Fibroblast of skin of left quadriceps (primary cell): Measurements from ENCODE around the gene GTF3C2.
"Not testable (repeated sequence)": the region's sequence is repeated elsewhere in the genome, so short reads cannot be mapped to it uniquely, and the experiment has no call there.

Source experiments
- DNase-seq, 2 experiments: peaks; one replicate each; pipeline ENCODE4 v3.0.0-alpha.2; 2013; ENCODE audit warnings: low read depth in 2 of 2

Gene GTF3C2

DNA sequence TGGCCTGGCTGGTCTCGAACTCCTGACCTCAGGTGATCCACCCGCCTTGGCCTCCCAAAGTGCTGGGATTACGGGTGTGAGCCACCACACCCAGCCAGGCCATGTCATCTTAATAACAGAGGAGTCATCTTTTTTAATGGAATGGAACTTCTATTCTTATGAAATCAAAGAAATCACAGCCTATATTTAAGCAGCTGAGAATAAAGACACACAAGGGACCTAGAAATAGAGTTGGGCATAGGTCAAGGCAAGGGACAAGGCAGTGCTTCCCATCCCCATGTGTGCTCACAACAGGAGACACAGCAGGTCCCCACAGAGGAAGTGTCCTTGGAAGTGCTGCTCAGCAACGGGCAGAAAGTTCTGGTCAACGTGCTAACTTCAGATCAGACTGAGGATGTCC, 17.0 kb upstream of the GTF3C2 start:
- no peak for DNase-seq

DNA sequence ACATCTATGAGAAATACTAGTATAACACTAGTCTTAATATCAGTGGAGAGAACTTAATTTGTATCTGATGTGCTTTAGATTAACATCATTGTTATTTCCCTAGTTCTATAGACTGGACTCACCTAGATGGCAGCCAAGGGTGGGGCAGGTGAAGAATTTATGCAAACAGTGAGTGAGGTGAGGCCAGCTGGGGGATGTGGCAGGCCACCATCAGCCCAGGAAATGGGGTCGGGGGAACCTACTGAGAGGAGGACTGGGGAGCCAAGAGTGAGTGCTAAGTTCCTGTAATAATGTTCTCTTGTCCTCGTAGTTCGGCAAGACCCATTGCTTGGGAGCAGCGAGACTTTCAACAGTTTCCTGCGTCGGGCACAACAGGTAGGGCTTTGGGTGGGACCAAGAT, 16.4 kb upstream of the GTF3C2 start:
- DNase-seq: no peak

DNA sequence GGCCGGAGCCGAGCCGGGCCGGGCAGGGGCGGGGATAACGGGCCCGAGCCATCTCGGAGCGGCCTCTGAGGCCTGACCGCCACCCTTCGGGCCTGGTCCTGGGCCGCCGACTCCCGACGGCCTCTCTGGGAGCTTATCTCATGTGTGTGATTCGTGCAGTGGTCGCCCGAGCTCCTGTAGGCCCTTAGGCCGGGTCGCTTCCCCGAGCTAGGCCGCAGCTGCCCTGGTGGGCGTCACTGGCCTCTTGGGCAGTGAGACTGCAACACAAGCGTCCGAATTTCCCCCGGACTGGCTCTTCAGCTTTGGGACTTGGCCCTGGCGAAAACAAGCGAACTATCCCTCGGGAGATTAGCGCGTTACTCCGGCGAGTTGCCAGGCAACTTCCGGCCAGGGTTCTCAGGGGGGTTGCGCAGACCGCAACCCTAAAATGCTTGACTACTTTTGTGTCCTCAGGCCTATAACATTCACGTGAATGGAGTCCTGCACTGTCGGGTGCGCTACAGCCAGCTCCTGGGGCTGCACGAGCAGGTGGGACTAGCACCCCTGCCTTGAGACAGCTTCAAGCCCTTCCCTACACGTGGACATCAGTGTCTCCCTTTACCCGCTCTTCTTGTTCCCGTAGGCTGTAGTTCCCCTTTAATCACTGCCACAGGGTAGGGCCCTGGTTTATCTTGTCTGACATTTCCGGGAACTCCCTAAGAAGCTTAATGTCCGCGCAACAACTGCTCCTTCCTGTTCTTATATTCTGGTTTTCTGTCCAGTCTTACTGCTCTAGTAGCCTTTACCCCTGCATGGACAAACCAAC, 14.5 kb upstream of the GTF3C2 start:
- DNase-seq: no peak

DNA sequence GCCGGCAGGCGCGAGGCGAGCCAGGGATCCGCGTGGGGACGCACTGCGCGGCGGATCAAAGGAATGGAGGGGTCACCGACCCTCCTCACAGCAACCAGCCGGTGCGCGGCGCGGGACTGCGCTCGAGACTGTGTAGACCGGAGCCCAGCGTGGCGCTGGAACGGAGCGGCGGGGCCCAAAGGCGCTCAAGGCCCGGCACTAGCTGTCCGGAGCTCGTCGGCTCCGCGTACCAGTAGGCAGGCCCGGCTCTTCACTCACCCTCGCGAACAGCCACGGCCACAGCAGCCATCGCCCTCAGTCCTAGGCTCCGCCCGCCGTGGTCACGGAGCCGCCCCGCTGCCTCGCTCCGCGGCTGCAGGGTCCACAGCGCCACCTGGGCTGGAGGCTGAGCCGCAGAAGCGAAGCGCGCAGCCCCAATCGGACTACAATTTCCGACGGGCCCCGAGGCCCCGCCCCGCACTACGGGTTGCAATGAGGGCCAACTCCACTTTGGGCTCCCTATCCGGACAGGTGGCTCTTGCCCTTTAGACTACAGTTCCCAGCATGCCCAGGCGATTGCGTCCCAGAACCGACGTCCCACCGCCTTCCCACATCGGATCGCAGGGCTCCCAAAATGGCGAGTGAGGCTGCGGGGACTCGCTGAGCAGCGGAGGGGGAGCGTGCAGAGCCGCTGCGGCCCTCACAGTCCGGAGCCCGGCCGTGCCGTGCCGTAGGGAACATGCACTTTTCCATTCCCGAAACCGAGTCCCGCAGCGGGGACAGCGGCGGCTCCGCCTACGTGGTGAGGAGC, 13.7 kb upstream of the GTF3C2 start, which contains the start of the genes EIF2B4 and SNX17:
Gene EIF2B4, minus strand, starts transcription at position 313 of the 790 bp plus-strand sequence. Its CDS starts 24 bp downstream, at position 289.
Gene SNX17, plus strand, starts transcription at position 591 of the 790 bp plus-strand sequence. Its CDS starts 128 bp downstream, at position 719.
- DNase-seq: peak; percentile 98

DNA sequence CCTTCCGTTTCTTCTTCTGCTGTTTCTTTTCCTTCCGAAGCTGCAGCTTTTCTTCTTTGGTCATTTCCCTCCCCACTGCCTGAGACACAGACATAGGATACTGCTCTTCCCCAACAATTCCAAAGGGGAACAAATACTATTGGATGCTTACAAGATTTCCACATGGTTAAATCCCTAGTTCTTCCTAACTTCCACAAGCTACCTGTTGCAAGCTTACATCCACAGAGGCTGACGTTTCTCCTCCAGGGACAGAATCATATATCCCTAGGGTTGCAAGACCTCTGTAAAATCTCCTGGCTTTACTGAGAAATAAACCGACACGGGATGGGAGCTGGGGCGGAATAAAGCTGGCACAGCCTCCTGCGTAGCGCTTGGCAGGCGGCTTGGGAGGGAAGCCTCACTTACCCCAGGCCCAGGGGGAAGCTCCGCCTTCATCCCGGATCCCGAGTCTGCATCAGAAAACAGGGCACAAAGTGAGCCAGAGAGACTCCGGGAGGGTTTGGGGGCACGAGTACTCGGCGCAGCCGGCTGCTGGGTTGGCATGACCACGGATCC, 13.0 kb upstream of the GTF3C2 start:
- peak in 1 of 2 experiments; percentile 14 for DNase-seq

DNA sequence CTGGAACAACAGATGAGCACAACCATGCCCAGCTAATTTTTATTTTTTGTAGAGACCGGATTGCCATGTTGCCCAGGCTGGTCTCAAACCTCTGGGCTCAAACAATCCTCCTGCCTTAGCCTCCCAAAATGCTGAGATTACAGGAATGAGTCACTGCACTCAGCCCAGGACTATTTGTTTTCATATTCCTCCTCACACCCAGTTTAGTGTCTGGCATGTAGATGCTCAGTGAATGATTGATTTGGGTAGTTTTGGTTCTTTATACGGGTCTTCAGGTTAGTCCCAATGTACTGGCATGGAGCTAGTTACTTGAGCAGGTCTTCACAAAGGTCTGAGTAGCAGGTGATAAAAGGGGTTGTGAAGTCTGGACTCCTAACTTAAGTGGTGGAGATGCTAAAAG, 7.4 kb upstream of the GTF3C2 start:
- no peak for DNase-seq

DNA sequence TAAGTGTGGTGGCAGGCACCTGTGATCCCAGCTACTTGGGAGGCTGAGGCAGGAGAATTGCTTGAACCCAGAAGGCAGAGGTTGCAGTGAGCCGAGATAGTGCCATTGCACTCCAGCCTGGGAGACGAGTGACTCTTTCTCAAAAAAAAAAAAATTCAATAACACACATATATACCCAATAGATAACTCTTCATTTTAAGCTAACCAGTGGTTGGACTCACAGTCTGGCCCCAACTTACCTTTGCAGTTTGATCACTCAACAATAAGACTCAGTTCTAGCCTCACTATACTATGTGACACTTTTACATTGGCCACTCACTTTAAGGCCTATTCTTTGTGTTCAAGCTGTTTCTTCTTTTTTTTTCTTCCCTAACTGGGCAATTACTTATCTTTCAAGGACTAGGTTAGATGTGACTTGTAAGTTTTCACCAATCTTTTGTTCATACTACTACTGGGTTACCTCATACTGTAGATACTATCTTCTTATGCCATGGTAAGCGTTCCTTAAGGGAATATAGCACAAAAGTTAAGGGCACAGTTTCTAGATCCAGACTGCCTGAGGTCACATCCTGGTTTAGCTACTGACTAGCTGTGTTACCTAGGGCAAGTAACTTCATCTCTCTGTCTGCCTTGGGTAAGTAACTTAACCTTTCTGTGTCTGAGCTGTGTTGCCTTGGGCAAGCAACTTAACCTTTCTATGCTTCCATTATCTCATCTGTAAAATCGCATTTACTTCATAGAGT, 6.3 kb upstream of the GTF3C2 start:
- DNase-seq: no peak

DNA sequence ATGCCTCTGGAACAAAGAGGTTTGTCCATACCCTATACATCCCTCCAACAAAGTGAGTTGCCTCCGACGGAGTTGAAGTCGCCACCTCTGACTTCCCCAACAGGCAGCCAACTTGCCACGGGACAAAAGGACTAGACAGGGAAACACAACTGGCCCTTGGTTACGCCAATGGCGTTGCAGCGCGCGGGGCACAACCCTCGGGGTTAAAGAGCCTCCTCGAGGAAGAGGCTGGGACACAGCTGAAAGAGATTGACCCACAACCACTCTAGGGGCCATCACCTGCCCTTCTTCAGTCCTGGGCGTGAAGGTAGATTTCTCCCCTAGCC, 545 bp downstream of the GTF3C2 start:
- DNase-seq: no peak

DNA sequence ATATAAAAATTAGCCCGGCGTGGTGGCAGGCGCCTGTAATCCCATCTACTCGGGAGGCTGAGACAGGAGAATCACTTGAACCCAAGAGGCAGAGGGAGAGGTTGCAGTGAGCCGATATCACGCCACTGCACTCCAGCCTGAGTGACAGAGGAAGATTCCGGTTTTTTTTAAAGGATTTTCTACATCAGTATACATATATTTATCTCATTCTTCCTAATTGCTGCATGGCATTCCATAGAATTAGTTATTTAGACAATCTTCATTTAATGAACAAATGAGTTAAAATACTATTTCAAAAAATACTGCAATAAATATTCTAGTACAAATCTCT, 2.0 kb downstream of the GTF3C2 start:
- no peak for DNase-seq

DNA sequence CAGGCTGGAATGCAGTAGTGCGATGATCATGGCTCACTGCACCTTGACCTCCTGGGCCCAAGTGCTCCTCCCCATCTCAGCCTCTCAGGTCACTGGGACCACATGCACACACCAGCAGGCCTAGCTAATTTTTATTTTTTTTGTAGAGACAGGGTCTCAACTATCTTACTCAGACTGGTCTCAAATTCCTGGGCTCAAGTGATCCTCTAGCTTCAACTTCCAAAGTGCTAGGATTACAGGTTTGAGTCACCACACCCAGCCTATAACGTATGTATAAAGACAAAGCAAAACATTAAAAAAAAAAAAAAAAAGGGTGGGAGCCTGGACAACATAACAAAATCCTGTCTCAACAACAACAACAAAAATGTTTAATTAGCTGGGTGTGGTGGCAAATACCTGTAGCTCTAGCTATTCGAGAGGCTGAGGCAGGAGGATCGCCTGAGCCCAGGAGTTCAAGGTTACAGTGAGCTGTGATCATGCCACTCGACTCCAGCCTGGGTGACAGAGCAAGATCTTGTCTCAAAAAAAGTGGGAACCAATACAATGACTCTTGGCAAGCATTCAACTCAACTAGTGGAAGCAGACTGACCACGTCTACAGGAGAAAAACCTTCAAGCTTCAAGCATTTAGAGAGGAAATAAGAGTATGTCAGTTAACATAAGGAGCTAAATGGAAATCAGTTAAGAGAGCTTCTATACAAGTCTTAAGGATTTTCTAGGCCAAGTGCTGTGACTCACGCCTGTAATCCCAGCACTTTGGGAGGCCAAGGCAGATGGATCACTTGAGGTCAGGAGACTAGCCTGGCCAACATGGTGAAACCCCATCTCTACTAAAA, 2.6 kb downstream of the GTF3C2 start:
- DNase-seq: no peak

DNA sequence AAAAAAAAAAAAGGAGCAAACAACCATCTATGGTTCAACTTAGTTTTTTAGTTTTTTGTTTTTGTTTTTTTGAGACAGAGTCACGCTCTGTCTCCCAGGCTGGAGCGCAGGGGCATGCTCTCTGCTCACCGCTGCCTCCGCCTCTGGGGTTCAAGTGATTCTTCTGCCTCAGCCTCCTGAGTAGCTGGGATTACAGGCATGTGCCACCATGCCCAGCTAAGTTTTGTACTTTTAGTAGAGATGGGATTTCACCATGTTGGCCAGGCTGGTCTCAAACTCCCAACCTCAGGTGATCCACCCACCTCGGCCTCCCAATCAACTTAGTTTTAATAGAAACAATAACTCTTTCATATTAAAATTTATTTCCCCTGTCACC, 3.2 kb downstream of the GTF3C2 start:
- DNase-seq: not testable (repeated sequence)

DNA sequence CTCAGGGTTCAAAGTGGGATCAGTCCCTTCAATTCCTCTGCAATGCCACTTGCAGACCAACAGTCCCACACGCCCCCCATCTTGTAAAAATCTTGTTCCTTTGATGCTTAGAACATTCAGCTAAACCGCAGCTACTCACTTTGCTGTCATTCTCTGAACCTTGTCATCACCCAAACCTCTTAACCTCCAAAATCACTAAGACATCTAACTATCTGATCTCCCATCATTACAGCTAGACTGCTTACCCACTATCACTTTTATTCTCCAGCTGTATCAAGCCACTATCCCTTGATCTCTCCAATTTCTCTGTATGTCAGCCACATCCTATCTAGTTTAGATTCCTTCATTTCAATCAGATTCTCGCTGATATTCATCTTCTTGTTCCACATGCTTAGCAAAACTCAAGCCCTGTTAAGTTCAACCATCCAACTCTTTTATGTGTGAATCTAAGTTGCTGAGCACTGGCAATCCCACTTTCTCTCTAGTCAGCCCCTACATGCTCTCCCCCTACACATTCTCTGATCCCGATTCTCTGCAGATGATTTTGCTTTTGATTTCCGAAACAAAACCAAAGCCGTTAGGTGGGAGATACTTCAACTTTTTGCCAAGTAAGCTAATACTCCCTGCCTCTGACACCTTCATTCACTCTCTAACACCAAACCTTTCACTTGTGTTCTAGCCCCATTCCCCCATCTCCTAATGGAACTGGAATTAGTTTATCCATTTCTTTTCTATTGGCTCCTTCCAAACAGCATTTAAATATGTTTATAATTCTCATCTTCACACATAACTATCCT, 4.6 kb downstream of the GTF3C2 start:
- no peak for DNase-seq

DNA sequence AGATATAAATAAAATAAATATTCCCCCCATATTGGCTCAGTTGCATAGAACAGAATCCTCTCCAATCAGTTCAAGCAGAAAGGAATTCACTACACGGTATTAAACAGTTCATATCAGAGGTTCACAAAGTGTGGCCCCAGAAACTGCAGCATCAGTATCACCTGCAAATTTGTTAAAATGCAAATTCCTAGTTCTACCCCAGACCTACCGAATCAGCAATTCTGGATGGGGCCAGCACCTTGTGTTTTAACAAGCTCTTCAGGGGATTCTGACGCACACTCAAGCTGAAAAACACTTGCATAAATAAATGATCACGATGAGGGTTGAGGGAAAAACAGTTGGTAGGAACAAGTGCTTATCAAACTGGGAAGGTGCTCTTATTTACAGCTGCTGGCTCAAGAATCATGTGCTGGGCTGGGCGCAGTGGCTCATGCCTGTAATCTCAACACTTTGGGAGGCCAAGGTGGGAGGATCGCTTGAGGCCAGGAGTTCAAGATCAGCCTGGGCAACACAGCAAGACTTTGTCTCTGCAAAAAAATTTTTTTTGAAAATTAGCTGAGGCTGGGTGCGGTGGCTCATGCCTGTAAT, 6.4 kb downstream of the GTF3C2 start:
- DNase-seq: no peak

DNA sequence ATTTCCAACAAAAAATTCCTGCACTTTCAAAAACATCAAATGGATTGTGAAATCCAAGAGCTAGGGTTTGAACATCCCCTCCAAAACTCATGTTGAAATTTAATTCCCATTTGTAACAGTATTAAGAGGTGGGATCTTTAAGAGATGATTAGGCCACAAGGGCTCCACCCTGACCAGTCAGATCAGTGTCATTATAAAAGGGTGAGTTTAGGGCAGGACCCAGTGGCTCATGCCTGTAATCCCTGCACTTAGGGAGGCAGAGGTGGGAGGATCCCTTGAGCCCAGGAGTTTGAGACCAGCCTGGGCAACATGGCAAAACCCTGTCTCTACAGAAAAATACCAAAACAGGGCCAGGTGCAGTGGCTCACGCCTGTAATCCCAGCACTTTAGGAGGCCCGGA, 8.9 kb downstream of the GTF3C2 start:
- no peak for DNase-seq

DNA sequence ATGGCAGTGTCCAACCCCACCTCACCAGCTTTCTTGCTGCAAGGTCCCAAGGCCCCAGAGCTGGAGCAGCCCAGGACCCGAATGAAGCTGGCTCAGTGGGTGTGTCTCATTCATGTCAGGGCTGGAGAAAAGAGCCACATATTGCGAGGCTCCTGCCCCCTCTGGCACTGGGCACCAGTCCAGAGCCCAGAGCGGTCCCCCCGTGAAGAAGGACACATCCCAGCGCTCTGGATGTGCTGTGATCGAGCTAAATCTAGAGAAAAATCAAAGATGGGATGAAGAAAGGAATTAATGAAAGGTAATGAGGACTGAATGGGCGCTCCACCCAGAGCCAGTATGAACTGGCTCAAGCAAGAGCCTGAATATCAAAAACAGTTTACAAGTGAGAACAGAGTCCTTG, 20.4 kb downstream of the GTF3C2 start:
- no peak for DNase-seq

DNA sequence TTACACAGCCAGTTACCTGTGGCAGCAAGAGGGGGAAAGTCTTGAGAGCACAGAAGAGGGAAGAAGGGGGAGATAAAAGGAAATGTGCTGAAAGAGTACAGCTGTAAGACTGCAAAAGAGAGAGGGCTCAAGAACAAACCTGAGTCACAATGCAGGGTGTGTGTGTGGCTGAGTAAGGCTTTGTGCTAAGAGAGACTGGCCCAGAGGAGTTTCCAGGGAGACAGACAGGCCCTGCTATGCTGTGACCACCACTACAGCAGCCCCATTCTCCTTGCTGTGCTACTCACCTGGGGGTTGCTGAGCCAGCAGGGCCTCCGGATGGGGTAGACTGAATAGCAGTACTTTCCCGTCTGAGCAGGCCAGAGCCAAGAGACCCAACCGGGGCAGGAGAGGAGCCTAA, 21.3 kb downstream of the GTF3C2 start:
- no peak for DNase-seq

DNA sequence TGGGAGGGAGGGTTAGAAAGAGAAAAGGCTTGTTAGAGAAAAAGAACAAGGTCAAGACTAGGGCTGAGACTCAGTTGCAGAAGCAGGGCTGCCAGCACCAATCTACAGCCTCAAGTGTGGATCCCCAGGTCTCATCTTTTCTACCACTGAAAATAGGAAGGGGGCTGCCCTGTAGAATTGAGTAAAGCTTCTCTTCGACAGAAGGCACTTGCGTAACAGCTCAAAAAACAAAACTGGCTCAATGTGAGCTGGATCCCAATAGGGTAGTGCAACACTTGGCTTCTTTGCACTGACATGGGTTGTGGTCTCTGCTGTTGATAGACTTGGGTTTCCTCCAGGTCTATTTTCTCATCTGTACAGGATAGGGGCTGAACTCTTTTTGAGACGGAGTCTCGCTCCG, 31.8 kb downstream of the GTF3C2 start:
- DNase-seq: no peak

DNA sequence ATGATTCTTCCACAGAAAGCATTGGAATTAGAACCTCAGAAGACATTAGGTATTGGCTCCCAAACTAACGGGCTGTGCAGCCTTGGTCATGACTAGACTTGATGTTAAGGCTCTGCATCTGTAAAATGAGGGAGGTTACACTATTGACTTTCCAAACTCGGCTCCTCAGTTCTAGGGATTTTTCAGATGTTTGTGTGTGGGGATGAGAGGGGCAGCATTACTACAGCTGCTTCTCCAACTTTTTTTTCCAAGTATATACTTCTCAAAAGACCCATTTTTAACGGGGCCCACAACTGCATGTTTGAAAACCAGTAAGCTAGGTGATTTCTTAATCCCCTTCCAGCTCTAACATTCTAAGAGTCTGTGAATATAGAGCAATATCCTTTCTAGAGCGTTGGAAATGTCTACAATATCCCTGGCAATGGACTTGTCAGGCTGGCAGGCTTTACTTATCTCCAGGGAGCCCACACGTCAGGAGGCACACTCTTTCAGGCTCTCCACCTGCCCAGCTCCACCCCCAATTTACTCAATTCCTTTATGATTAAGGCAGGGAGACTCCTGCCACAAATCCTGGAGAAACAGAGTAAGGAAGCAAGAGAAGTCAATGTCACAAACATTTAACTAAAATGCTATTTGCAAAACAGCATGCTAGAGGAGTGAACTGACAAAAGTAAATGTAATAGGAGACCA, 32.8 kb downstream of the GTF3C2 start:
- no peak for DNase-seq

DNA sequence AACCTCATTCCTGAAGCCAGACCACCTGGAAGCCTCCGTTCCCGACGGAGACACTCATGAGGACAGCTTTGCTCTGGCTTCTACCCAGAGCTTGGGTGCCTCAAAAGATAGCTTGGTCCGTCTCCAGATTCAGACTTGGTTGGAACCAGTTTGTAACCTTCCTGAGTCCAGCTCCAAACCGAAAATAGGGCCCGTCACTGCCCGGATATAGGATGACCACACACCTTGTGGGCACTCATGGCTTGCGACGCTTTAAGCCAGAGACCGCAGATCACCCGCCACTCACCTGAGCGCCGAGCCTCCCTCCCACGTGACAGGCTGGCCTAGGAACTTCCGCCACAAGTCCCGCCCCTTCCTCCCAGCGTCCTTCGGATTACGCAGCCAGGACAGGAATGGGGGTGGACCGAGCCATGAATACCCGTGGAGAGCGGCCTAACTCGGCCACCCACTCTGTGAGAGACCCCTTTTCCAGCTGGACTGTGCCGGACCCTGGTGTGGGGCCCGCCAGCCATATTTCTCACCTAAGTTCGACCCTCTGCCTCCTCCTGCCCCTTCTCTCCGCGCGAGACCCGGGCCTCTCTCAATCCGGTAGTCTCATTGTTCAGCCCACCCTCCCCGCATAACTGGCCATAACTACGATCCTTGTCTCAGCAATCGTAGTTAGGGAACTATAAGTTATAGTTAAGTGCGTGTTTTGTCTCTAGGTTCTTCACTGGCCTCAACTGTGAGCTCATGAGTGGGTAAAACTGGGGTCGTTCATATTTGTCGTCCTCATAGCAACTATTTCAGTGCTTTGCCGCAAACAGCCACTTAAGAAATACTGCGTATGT, 33.6 kb downstream of the GTF3C2 start, which contains the start of gene MPV17:
Gene MPV17, minus strand, starts transcription at position 332 of the 830 bp plus-strand sequence. CDS start 580 bp downstream, outside the sequence.
- peak; percentile 75 to 76 for DNase-seq
